RWPE2 (cell line): ENCODE results near the gene AMZ1.

Experiments used
- ATAC-seq: fragments of 200-7000 bp; cut with Tn5 transposase; 3 replicates; pipeline ENCODE4 v1.9.1; 2021; ENCODE audit warnings: low read depth
- DNase-seq: peaks from one replicate; pipeline ENCODE4 v3.0.0-alpha.2; 2020; ENCODE audit warnings: low spot score
- H3K27ac ChIP-seq: fragments of 450-650 bp; 2 replicates; pipeline ENCODE4 v1.5.1; 2017; ENCODE audit warnings: mild to moderate bottlenecking; ENCODE audit not compliant: poor library complexity, severe bottlenecking
- H3K27me3 ChIP-seq: fragments of 250-450 bp; sonication (Bioruptor Pico); 2 replicates; pipeline ENCODE4 v1.5.1; 2021; ENCODE audit warnings: mild to moderate bottlenecking, moderate library complexity; ENCODE audit not compliant: insufficient read depth, poor library complexity, severe bottlenecking
- H3K36me3 ChIP-seq: fragments of 250-450 bp; sonication (Bioruptor Pico); 2 replicates; pipeline ENCODE4 v1.5.1; 2020; ENCODE audit warnings: low read depth, mild to moderate bottlenecking, moderate library complexity
- H3K4me1 ChIP-seq: fragments of 250-450 bp; sonication (Bioruptor Pico); 2 replicates; pipeline ENCODE4 v1.5.1; 2021; ENCODE audit warnings: mild to moderate bottlenecking, moderate library complexity; ENCODE audit not compliant: insufficient read depth, poor library complexity, severe bottlenecking
- H3K4me3 ChIP-seq: fragments of 250-450 bp; sonication (Bioruptor Pico); 2 replicates; pipeline ENCODE4 v1.5.1; 2021; ENCODE audit warnings: mild to moderate bottlenecking, moderate library complexity; ENCODE audit not compliant: severe bottlenecking
- H3K9me3 ChIP-seq: fragments of 250-450 bp; sonication (Bioruptor Pico); 2 replicates; pipeline ENCODE4 v1.5.1; 2021; ENCODE audit warnings: mild to moderate bottlenecking, moderate library complexity; ENCODE audit not compliant: severe bottlenecking
- CTCF ChIP-seq: fragments of 450-650 bp; IDR thresholded peaks from one replicate; pipeline ENCODE4 v1.5.1; 2017; ENCODE audit warnings: mild to moderate bottlenecking, moderate library complexity; ENCODE audit not compliant: poor library complexity, severe bottlenecking

Gene AMZ1

GRCh38 chr7:2644220-2644561, 43.8 kb upstream of the AMZ1 start:
- H3K27ac ChIP-seq = no peak overlapping the region
- DNase-seq (no peak), ATAC-seq (no peak)
- no peaks in the 10 kb centered on the region for H3K9me3 ChIP-seq
- no peaks in the 10 kb centered on the region for H3K27me3 ChIP-seq
- no peak for TF ChIP-seq CTCF
- no peak overlapping the region for H3K4me3 ChIP-seq
- H3K4me1 ChIP-seq = peaks cover 6% of the 10 kb centered on the region
- peaks cover 15% of the 10 kb centered on the region; the same call in 1 of the 2 replicates for H3K36me3 ChIP-seq

- Histone ChIP-seq H3K4me1 (peaks cover 6% of the 10 kb centered on the region), H3K27ac (no peak overlapping the region), H3K4me3 (no peak overlapping the region)
Observed at GRCh38 chr7:2644562-2645273, 43.3 kb upstream of the AMZ1 start.

GRCh38 chr7:2645274-2645868, 42.6 kb upstream of the AMZ1 start:
- no peak for TF ChIP-seq CTCF
- Histone ChIP-seq H3K9me3 (no peaks in the 10 kb centered on the region), H3K4me3 (no peak overlapping the region), H3K27me3 (no peaks in the 10 kb centered on the region), H3K36me3 (peaks cover 15% of the 10 kb centered on the region; the same call in 1 of the 2 replicates), H3K27ac (no peak overlapping the region), H3K4me1 (peaks cover 6% of the 10 kb centered on the region)
- no peak for DNase-seq
- no peak for ATAC-seq

More at GRCh38 chr7:2644562-2645273, 43.3 kb upstream of the AMZ1 start:
- ATAC-seq (no peak), DNase-seq (no peak)
- Histone ChIP-seq H3K36me3 (peaks cover 15% of the 10 kb centered on the region; the same call in 1 of the 2 replicates), H3K27me3 (no peaks in the 10 kb centered on the region), H3K9me3 (no peaks in the 10 kb centered on the region)
- no peak for TF ChIP-seq CTCF

GRCh38 chr7:2646336-2646679, 41.7 kb upstream of the AMZ1 start:
- Histone ChIP-seq H3K9me3 (no peaks in the 10 kb centered on the region), H3K36me3 (peaks cover 15% of the 10 kb centered on the region; the same call in 1 of the 2 replicates), H3K4me3 (no peak overlapping the region), H3K4me1 (no peaks in the 10 kb centered on the region), H3K27me3 (no peaks in the 10 kb centered on the region), H3K27ac (no peak overlapping the region)
- DNase-seq = no peak
- TF ChIP-seq CTCF = no peak
- ATAC-seq = no peak
